ENCODE measurements around the gene TNFRSF25.
"Not testable (repeated sequence)": the region's sequence is repeated elsewhere in the genome, so short reads cannot be mapped to it uniquely, and the experiment has no call there.

Gene TNFRSF25

GRCh38 chr1:6450005-6450450 is 15.9 kb downstream of the TNFRSF25 start:
- no peak overlapping the region for H3K27ac ChIP-seq
- H3K9ac ChIP-seq (ENCODE audit: insufficient read length): no peak overlapping the region
- TF ChIP-seq POLR2AphosphoS5 (IDR thresholded peaks at IDR 0.05; ENCODE audit: borderline replicate concordance, low read depth, low read length): no peak
- no peak for TF ChIP-seq EZH2 (IDR thresholded peaks at IDR 0.05)
- no peak overlapping the region for H3K4me3 ChIP-seq
- DNase-seq (ENCODE audit: low read depth, low spot score): no peak
- no peaks in the 10 kb centered on the region for H3K9me3 ChIP-seq (ENCODE audit: low read depth, low read length)
- H3K36me3 ChIP-seq (ENCODE audit: insufficient read depth, low read length): no peaks in the 10 kb centered on the region

GRCh38 chr1:6448749-6449631 is 17.0 kb downstream of the TNFRSF25 start:
- H3K27ac ChIP-seq: no peak overlapping the region
- H3K9ac ChIP-seq (ENCODE audit: insufficient read length): no peak overlapping the region
- no peaks in the 10 kb centered on the region for H3K36me3 ChIP-seq (ENCODE audit: insufficient read depth, low read length)
- no peaks in the 10 kb centered on the region for H3K9me3 ChIP-seq (ENCODE audit: low read depth, low read length)
- TF ChIP-seq POLR2AphosphoS5 (IDR thresholded peaks at IDR 0.05; ENCODE audit: borderline replicate concordance, low read depth, low read length) (no peak), FOXP2 (optimal IDR thresholded peaks at IDR 0.05; ENCODE audit: control extremely low read depth, extremely low read length, insufficient read depth) (no peak), EZH2 (IDR thresholded peaks at IDR 0.05) (no peak)
- peak overlapping the region; percentile 61 for H3K4me3 ChIP-seq
- DNase-seq (ENCODE audit: low read depth, low spot score): no peak

GRCh38 chr1:6447818-6448748 is 17.9 kb downstream of the TNFRSF25 start:
- Histone ChIP-seq H3K9ac (ENCODE audit: insufficient read length) (no peak overlapping the region), H3K36me3 (ENCODE audit: insufficient read depth, low read length) (no peaks in the 10 kb centered on the region), H3K9me3 (ENCODE audit: low read depth, low read length) (no peaks in the 10 kb centered on the region), H3K27ac (no peak overlapping the region), H3K4me3 (no peak overlapping the region)
- DNase-seq (ENCODE audit: low read depth, low spot score): no peak
- TF ChIP-seq POLR2AphosphoS5 (IDR thresholded peaks at IDR 0.05; ENCODE audit: borderline replicate concordance, low read depth, low read length): no peak
- TF ChIP-seq FOXP2 (optimal IDR thresholded peaks at IDR 0.05; ENCODE audit: control extremely low read depth, extremely low read length, insufficient read depth): no peak
- peak; percentile 89 for TF ChIP-seq EZH2 (IDR thresholded peaks at IDR 0.05)

- Histone ChIP-seq H3K27ac (no peak overlapping the region), H3K4me3 (no peak overlapping the region), H3K36me3 (ENCODE audit: insufficient read depth, low read length) (no peaks in the 10 kb centered on the region), H3K9ac (ENCODE audit: insufficient read length) (no peak overlapping the region), H3K9me3 (ENCODE audit: low read depth, low read length) (no peaks in the 10 kb centered on the region)
- no peak for TF ChIP-seq EZH2 (IDR thresholded peaks at IDR 0.05)
- no peak for TF ChIP-seq FOXP2 (optimal IDR thresholded peaks at IDR 0.05; ENCODE audit: control extremely low read depth, extremely low read length, insufficient read depth)
- TF ChIP-seq POLR2AphosphoS5 (IDR thresholded peaks at IDR 0.05; ENCODE audit: borderline replicate concordance, low read depth, low read length): no peak
- no peak for DNase-seq (ENCODE audit: low read depth, low spot score)
These were observed 18.8 kb downstream of the TNFRSF25 start for GRCh38 chr1:6447016-6447817.

GRCh38 chr1:6446665-6447015 is 19.3 kb downstream of the TNFRSF25 start:
- no peak for TF ChIP-seq POLR2AphosphoS5 (IDR thresholded peaks at IDR 0.05; ENCODE audit: borderline replicate concordance, low read depth, low read length)
- TF ChIP-seq EZH2 (IDR thresholded peaks at IDR 0.05): no peak
- TF ChIP-seq FOXP2 (optimal IDR thresholded peaks at IDR 0.05; ENCODE audit: control extremely low read depth, extremely low read length, insufficient read depth): no peak
- Histone ChIP-seq H3K36me3 (ENCODE audit: insufficient read depth, low read length) (no peaks in the 10 kb centered on the region), H3K9ac (ENCODE audit: insufficient read length) (no peak overlapping the region), H3K4me3 (no peak overlapping the region), H3K9me3 (ENCODE audit: low read depth, low read length) (no peaks in the 10 kb centered on the region), H3K27ac (no peak overlapping the region)
- no peak for DNase-seq (ENCODE audit: low read depth, low spot score)

- DNase-seq (ENCODE audit: low read depth, low spot score); H3K36me3 ChIP-seq (ENCODE audit: insufficient read depth, low read length); H3K9ac ChIP-seq (ENCODE audit: insufficient read length); H3K4me3 ChIP-seq; H3K9me3 ChIP-seq (ENCODE audit: low read depth, low read length); H3K27ac ChIP-seq: not testable (repeated sequence)
These were observed 20.0 kb downstream of the TNFRSF25 start for GRCh38 chr1:6445929-6446328.

GRCh38 chr1:6445062-6445763 is 20.8 kb downstream of the TNFRSF25 start:
- Histone ChIP-seq H3K4me3 (no peak overlapping the region), H3K36me3 (ENCODE audit: insufficient read depth, low read length) (no peaks in the 10 kb centered on the region), H3K9me3 (ENCODE audit: low read depth, low read length) (no peaks in the 10 kb centered on the region), H3K9ac (ENCODE audit: insufficient read length) (no peak overlapping the region), H3K27ac (no peak overlapping the region)
- no peak for DNase-seq (ENCODE audit: low read depth, low spot score)
- TF ChIP-seq POLR2AphosphoS5 (IDR thresholded peaks at IDR 0.05; ENCODE audit: borderline replicate concordance, low read depth, low read length) (no peak), EZH2 (IDR thresholded peaks at IDR 0.05) (no peak), FOXP2 (optimal IDR thresholded peaks at IDR 0.05; ENCODE audit: control extremely low read depth, extremely low read length, insufficient read depth) (no peak)
